NCI-H1048 (cell line): Measurements from ENCODE around the gene ITPK1.
"Not testable (repeated sequence)": the region's sequence is repeated elsewhere in the genome, so short reads cannot be mapped to it uniquely, and the experiment has no call there.

ENCODE experiments used
- DNase-seq: peaks from one replicate; lab custom pipeline; 2025; lab: John Stamatoyannopoulos, UW

Gene ITPK1

GRCh38 chr14:93084402-93084801 lies 31.3 kb downstream of the ITPK1 start:
- DNase-seq: no peak

- no peak for DNase-seq
Measured at GRCh38 chr14:93083917-93084316, 31.8 kb downstream of the ITPK1 start.

- DNase-seq: no peak
Measured at GRCh38 chr14:93082576-93083001, 33.1 kb downstream of the ITPK1 start.

GRCh38 chr14:93081876-93082570 lies 33.7 kb downstream of the ITPK1 start:
- no peak for DNase-seq

GRCh38 chr14:93079865-93080403 lies 35.8 kb downstream of the ITPK1 start:
- DNase-seq: no peak

GRCh38 chr14:93079321-93079720 lies 36.4 kb downstream of the ITPK1 start:
- no peak for DNase-seq

GRCh38 chr14:93078870-93079269 lies 36.9 kb downstream of the ITPK1 start:
- no peak for DNase-seq

- DNase-seq: no peak
Measured at GRCh38 chr14:93076755-93077154, 39.0 kb downstream of the ITPK1 start.

- no peak for DNase-seq
Measured at GRCh38 chr14:93075891-93076290, 39.8 kb downstream of the ITPK1 start.

- no peak for DNase-seq
Measured at GRCh38 chr14:93073910-93074769, 41.6 kb downstream of the ITPK1 start.

- no peak for DNase-seq
Measured at GRCh38 chr14:93073358-93073707, 42.4 kb downstream of the ITPK1 start.

- DNase-seq: no peak
Measured at GRCh38 chr14:93072659-93073357, 42.9 kb downstream of the ITPK1 start.

- no peak for DNase-seq
Measured at GRCh38 chr14:93068711-93069110, 47.0 kb downstream of the ITPK1 start.

- no peak for DNase-seq
Measured at GRCh38 chr14:93067088-93067487, 48.6 kb downstream of the ITPK1 start.

- DNase-seq: no peak
Measured at GRCh38 chr14:93065272-93065730, 50.4 kb downstream of the ITPK1 start.

- no peak for DNase-seq
Measured at GRCh38 chr14:93064411-93065271, 51.1 kb downstream of the ITPK1 start.

- DNase-seq: no peak
Measured at GRCh38 chr14:93063393-93063792, 52.3 kb downstream of the ITPK1 start.

GRCh38 chr14:93062890-93063289 lies 52.8 kb downstream of the ITPK1 start:
- no peak for DNase-seq

GRCh38 chr14:93062013-93062412 lies 53.7 kb downstream of the ITPK1 start:
- not testable (repeated sequence) for DNase-seq

- DNase-seq: no peak
Measured at GRCh38 chr14:93061380-93062012, 54.2 kb downstream of the ITPK1 start.

GRCh38 chr14:93060841-93061240 lies 54.9 kb downstream of the ITPK1 start:
- no peak for DNase-seq
